Measurements from ENCODE around the gene ARFGEF2. TPM values are rescaled to one million over a fixed set of nuclear protein-coding genes. Genes with fewer than 3 reads are reported as not detected.

The ARFGEF2 gene
- total and polyA plus RNA-seq, 10 of the 15 experiments (the other 5 are each of a cell fraction or from before 2014, with no cell fraction given), result 5.2 to 24.1 (median 17.7) TPM

DNA sequence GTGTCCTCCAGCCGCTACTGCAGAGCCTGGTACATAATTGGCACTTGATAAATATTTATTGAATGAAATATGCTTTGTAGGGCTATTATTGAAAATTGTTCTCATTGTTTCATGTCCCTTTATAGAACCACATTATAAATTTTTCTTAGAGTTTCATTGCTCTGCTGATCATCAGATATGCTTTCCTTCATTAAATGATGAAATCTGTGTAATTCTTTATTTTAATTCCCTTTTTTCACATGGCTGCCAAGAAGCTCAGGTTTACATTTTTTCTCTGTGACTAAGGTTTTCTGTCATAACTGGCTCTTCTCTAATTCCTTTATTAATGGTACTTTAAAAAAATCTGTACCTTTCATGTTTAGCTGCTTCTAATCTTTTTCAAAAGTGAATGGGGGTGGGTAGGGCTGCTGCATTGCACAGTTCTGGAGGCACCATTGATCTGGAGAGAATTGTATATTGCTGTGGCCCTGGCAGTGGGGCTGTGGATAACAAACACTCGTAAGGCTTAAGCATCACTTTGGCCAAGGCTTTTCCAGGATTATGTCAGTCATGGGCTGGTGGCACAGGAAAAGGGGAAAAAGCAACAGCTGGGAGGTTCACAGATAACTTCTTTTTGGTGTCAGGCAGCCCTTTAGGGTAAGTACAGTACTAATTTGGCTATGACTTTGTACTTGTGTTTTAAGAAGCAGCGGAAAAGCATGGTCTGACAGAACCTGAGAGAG is 43.8 kb downstream of the ARFGEF2 start:
- CTCF ChIA-PET, result interaction anchor here (1.1 kb wide), 1 partner anchor 63 kb away, joined by 3 read pairs; no protein-coding TSS in a partner anchor
- Histone ChIP-seq H3K27me3 (replicated peaks in 1 of 2; ENCODE audit: control insufficient read depth in 2 of 2, insufficient read depth in 2 of 2, low read length in 1 of 2) (no peaks in the 10 kb centered on the region), H3K9me3 (replicated peaks; ENCODE audit: control insufficient read depth, insufficient read depth, low read length) (no peaks in the 10 kb centered on the region), H2AFZ (ENCODE audit: control insufficient read depth, low read depth, low read length) (no peak overlapping the region), H3K4me3 (no peak overlapping the region), H3K79me2 (ENCODE audit: control insufficient read depth, insufficient read depth, low read length) (no peaks in the 10 kb centered on the region), H3K36me3 (ENCODE audit: control insufficient read depth in 2 of 2, insufficient read depth in 2 of 2, low read length in 1 of 2) (peaks cover 12 to 22% of the 10 kb centered on the region in 2 experiments), H3K9ac (ENCODE audit: control insufficient read depth, insufficient read depth, low read length) (no peak overlapping the region), H3K27ac (ENCODE audit: control insufficient read depth, insufficient read depth) (no peak overlapping the region), H4K20me1 (ENCODE audit: control insufficient read depth, insufficient read depth) (no peaks in the 10 kb centered on the region), H3K4me2 (ENCODE audit: control insufficient read depth, insufficient read depth) (no peak overlapping the region), H3K4me1 (ENCODE audit: control insufficient read depth, insufficient read depth, low read length) (no peaks in the 10 kb centered on the region)
- TF ChIP-seq EP300 (IDR thresholded peaks at IDR 0.05; ENCODE audit: borderline replicate concordance in 1 of 2, control insufficient read depth in 1 of 2, low read depth in 2 of 2, low read length in 2 of 2), result no peak
- TF ChIP-seq GATAD2B (conservative IDR thresholded peaks at IDR 0.05; ENCODE audit: low read depth), result no peak
- TF ChIP-seq NBN (IDR thresholded peaks at IDR 0.05), result no peak
- TF ChIP-seq, protein P1, sequence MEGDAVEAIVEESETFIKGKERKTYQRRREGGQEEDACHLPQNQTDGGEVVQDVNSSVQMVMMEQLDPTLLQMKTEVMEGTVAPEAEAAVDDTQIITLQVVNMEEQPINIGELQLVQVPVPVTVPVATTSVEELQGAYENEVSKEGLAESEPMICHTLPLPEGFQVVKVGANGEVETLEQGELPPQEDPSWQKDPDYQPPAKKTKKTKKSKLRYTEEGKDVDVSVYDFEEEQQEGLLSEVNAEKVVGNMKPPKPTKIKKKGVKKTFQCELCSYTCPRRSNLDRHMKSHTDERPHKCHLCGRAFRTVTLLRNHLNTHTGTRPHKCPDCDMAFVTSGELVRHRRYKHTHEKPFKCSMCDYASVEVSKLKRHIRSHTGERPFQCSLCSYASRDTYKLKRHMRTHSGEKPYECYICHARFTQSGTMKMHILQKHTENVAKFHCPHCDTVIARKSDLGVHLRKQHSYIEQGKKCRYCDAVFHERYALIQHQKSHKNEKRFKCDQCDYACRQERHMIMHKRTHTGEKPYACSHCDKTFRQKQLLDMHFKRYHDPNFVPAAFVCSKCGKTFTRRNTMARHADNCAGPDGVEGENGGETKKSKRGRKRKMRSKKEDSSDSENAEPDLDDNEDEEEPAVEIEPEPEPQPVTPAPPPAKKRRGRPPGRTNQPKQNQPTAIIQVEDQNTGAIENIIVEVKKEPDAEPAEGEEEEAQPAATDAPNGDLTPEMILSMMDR (IDR thresholded peaks at IDR 0.05 in 2 of 3, conservative IDR thresholded peaks at IDR 0.05 in 1 of 3; ENCODE audit: control insufficient read depth in 2 of 3, extremely low read depth in 1 of 3, insufficient read depth in 1 of 3, low read depth in 3 of 3, low read length in 3 of 3), result no peak
- TF ChIP-seq, protein P2, sequence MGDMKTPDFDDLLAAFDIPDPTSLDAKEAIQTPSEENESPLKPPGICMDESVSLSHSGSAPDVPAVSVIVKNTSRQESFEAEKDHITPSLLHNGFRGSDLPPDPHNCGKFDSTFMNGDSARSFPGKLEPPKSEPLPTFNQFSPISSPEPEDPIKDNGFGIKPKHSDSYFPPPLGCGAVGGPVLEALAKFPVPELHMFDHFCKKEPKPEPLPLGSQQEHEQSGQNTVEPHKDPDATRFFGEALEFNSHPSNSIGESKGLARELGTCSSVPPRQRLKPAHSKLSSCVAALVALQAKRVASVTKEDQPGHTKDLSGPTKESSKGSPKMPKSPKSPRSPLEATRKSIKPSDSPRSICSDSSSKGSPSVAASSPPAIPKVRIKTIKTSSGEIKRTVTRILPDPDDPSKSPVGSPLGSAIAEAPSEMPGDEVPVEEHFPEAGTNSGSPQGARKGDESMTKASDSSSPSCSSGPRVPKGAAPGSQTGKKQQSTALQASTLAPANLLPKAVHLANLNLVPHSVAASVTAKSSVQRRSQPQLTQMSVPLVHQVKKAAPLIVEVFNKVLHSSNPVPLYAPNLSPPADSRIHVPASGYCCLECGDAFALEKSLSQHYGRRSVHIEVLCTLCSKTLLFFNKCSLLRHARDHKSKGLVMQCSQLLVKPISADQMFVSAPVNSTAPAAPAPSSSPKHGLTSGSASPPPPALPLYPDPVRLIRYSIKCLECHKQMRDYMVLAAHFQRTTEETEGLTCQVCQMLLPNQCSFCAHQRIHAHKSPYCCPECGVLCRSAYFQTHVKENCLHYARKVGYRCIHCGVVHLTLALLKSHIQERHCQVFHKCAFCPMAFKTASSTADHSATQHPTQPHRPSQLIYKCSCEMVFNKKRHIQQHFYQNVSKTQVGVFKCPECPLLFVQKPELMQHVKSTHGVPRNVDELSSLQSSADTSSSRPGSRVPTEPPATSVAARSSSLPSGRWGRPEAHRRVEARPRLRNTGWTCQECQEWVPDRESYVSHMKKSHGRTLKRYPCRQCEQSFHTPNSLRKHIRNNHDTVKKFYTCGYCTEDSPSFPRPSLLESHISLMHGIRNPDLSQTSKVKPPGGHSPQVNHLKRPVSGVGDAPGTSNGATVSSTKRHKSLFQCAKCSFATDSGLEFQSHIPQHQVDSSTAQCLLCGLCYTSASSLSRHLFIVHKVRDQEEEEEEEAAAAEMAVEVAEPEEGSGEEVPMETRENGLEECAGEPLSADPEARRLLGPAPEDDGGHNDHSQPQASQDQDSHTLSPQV (IDR thresholded peaks at IDR 0.05), result no peak
- TF ChIP-seq, protein P3, sequence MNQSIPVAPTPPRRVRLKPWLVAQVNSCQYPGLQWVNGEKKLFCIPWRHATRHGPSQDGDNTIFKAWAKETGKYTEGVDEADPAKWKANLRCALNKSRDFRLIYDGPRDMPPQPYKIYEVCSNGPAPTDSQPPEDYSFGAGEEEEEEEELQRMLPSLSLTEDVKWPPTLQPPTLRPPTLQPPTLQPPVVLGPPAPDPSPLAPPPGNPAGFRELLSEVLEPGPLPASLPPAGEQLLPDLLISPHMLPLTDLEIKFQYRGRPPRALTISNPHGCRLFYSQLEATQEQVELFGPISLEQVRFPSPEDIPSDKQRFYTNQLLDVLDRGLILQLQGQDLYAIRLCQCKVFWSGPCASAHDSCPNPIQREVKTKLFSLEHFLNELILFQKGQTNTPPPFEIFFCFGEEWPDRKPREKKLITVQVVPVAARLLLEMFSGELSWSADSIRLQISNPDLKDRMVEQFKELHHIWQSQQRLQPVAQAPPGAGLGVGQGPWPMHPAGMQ (IDR thresholded peaks at IDR 0.05; ENCODE audit: borderline replicate concordance), result no peak
- TF ChIP-seq, protein P4, sequence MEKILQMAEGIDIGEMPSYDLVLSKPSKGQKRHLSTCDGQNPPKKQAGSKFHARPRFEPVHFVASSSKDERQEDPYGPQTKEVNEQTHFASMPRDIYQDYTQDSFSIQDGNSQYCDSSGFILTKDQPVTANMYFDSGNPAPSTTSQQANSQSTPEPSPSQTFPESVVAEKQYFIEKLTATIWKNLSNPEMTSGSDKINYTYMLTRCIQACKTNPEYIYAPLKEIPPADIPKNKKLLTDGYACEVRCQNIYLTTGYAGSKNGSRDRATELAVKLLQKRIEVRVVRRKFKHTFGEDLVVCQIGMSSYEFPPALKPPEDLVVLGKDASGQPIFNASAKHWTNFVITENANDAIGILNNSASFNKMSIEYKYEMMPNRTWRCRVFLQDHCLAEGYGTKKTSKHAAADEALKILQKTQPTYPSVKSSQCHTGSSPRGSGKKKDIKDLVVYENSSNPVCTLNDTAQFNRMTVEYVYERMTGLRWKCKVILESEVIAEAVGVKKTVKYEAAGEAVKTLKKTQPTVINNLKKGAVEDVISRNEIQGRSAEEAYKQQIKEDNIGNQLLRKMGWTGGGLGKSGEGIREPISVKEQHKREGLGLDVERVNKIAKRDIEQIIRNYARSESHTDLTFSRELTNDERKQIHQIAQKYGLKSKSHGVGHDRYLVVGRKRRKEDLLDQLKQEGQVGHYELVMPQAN (conservative IDR thresholded peaks at IDR 0.05), result no peak
- TF ChIP-seq HDGF (IDR thresholded peaks at IDR 0.05), result no peak
- TF ChIP-seq POLR2AphosphoS2 (IDR thresholded peaks at IDR 0.05; ENCODE audit: low read depth, low read length), result no peak
- no peak for TF ChIP-seq SREBF1 (IDR thresholded peaks at IDR 0.05; ENCODE audit: low read length)
- no peak for TF ChIP-seq BACH1 (IDR thresholded peaks at IDR 0.05; ENCODE audit: borderline replicate concordance)
- no peak for TF ChIP-seq SRF (IDR thresholded peaks at IDR 0.05; ENCODE audit: low read depth in 2 of 2, low read length in 2 of 2)
- TF ChIP-seq IRF4 (IDR thresholded peaks at IDR 0.05; ENCODE audit: low read depth, low read length), result no peak
- TF ChIP-seq CHD2 (IDR thresholded peaks at IDR 0.05; ENCODE audit: borderline replicate concordance, low read depth, low read length), result no peak
- no TSS peak for BruUV-seq (replicated peaks)
- 19% methylated on average over 3 of the region's 3 CpGs for WGBS (ENCODE audit: insufficient coverage, insufficient replicate concordance, low lambda C conversion rate, missing lambda C conversion rate)
- no peak for ATAC-seq
- SMC1A ChIA-PET (ENCODE audit: uncharacterized antibody, unreplicated experiment), result no interaction called here
- in situ Hi-C loops (cut with MboI), result no loop called here
- POLR2A ChIA-PET, result no interaction called here
- FAIRE-seq, result no peak
- intact Hi-C loops (cut with micrococcal nuclease; ENCODE audit: unreplicated experiment), result loop anchor here (10.0 kb wide), 1 partner anchor 311 kb away; no protein-coding TSS in a partner anchor
- no peak for DNase-seq (ENCODE audit: low read depth, low spot score)
- RAD21 ChIA-PET (ENCODE audit: unreplicated experiment), result interaction anchor here (1.0 kb wide), 1 partner anchor 308 kb away, joined by 3 read pairs; no protein-coding TSS in a partner anchor
